CD1c-positive myeloid dendritic cell (primary cell): ENCODE data around the gene DCAF12L1.

Experiments used
- DNase-seq: peaks from one replicate; pipeline ENCODE4 v3.0.0-alpha.2; 2016; ENCODE audit errors: extremely low spot score

Gene DCAF12L1

DNA sequence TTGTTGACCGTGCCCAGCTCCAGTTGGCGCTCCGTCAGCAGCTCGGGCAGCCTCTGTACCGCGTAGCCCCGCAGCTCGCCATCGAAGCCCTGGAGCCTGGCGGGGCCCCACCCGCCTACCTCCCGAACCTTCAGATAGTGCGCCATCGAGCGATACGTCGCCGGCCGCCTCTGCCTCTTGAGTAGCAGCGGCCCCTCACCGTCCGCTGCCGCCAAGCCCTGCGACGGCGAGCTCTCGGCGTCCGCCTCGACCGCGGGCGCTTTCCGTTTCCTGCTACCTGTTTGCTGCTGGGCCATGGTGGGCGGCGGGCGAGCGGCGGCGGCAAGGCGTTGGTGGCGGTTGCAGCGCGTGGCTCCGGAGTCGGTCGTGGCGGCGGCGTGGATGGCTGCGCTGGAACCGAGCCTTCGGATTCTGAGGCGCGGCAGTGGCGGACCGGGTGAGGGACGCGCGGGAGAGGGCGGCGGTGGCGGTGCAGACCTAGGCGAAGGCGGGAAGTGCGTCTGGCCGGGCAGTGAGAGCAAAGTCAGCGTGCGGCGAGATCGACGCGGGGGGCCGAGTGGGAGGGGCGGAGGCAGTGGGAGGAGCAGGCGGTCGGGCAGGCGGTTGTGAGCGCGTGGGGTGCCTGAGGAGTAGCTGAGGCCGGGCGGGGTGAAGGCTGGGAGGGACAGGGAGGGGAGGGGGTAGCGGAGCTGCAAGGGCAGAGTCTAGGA lies at the start of gene DCAF12L1:
Gene DCAF12L1, minus strand, starts transcription at position 502 of the 710 bp plus-strand sequence. Its CDS starts 206 bp downstream, at position 296.
- DNase-seq: no peak

DNA sequence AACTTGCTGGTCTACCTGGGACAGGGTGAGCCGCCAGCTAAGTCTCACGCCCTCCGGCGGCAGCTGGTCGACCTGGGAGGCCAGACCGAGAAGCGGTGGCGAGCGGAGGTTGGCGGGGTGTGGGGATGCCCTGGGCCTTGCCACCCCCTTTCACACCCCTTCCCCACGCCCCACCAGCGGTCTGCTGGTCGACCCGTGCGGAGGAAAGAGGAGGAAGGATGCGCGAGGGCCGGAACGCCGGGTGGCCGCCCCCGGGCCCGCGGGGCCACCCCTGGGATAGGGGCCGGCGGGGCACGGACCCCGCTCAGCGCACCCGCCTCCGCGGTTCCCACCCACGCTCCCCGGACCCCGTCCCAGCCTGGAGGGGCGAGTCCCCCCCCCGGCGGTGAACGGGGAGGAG lies 28.3 kb upstream of the DCAF12L1 start:
- no peak for DNase-seq

GRCh38 chrX:126575911-126576310 lies 23.3 kb upstream of the DCAF12L1 start:
- no peak for DNase-seq

DNA sequence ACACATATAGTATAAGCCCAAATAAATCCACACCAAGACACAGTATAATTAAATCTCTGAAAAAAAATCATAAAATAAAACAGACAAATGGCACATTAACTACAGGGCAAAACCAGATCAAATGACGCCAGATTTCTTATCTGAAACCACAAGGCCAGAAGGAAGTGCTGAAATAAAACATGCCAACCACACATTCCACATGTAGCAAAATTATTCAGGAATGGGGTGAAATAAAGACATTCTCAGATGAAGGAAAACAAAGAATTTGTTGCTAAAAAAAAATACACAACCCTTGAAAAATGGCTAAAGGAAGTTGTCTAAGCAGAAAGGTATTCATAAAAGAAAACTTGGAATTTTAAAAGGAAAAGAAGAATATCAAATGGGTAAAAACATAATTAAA lies 4.5 kb upstream of the DCAF12L1 start:
- no peak for DNase-seq

DNA sequence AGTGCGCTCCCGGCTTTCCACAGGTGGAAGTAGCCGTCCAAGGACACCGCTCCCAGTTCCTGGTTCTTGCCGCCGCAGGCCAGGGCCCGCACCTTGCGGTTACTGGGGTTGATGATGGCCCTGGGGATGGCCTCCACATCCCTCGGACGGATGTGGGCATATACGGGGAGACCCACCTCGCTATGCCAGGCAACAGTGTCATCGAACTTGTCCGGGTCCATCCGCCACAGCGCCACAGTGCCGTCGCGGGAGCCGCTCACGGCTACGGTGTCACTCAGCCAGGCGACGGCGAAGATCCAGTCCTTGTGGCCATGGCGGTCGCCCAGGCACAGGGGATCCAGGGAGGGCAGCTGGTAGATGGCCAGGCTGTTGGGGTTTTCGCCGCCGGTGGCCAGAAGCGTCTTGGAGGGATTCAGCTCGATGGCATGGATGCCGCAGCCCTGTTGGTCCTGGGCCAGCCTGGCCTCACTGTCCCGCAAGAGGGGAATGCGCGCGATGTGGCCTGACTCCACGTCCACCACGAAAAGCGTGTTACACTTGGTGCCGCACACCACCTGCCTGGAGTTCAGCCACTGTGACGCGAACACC lies 795 bp downstream of the DCAF12L1 start:
- no peak for DNase-seq

DNA sequence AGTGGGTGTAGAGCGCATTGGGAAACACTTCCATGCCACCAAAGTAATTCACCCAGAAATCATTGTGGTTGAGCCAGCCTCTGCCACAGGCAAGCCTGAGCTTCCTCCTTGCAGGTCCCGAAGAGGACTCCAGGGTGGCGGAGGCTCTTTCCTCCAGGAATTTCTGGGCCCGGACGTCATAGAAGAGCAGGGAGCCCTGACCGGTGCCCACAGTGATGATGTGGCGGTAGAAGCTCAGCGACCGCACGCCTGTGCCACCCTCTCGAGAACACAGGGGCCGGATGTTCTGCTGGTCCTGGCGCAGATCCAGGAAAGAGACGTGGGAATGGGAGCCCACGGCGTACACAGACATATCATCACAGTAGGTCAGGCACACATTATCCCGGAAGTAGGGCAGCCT lies 1.3 kb downstream of the DCAF12L1 start:
- no peak for DNase-seq

DNA sequence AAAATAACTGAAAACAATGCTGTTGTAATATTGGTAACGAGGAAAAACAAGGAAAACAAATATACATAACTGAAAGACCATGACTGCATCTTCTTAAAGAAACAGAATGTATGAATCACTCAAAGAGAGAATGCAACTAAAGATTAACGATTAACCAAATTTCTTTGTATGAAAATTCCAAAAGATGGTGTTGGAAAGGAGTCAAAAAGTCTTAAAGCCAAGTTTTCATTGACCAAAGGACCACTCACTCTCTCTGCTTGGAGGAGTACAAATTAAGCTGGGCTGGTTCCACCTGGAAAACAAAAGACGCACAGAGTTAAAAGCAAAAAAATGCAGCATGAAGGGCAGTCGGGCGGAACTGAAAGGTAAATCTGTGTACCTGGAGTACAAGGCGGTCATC lies 1.8 kb downstream of the DCAF12L1 start:
- DNase-seq: no peak

DNA sequence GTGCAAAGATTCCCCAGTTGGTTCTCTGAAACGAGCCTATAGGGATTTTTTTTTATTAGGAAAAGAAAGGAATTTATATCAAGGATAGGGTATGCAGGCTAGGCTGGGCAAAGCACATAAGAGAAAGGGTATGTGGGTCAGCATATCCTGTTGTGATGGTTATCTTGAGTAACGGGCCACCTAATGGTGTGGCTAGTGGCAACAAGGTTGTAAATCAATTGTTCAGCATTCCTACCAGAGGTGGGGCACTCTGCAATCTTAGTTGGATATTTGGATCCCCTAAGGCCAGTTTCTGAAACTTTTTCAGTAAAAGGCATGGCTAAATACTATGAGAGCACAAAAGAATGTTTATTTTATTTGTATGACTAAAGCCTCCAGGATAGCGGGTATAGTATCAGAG lies 42.7 kb downstream of the DCAF12L1 start:
- DNase-seq: no peak
